RKO (cell line): Measurements from ENCODE around the gene ST8SIA4.
A peak's percentile ranks its signal among the peaks of the same experiment; 100 is the strongest.

Experiments
- DNase-seq: peaks from one replicate; pipeline ENCODE4 v3.0.0-alpha.2; 2016; ENCODE audit warnings: low spot score

Gene ST8SIA4

GRCh38 chr5:100867039-100867562 lies 36.0 kb downstream of the ST8SIA4 start:
- no peak for DNase-seq

- no peak for DNase-seq
Measured at GRCh38 chr5:100864931-100865330, 38.2 kb downstream of the ST8SIA4 start.

- DNase-seq = no peak
Measured at GRCh38 chr5:100863739-100864138, 39.3 kb downstream of the ST8SIA4 start.

GRCh38 chr5:100861148-100861547 lies 41.9 kb downstream of the ST8SIA4 start:
- DNase-seq = no peak

GRCh38 chr5:100860407-100860806 lies 42.7 kb downstream of the ST8SIA4 start:
- DNase-seq = no peak

- DNase-seq = no peak
Measured at GRCh38 chr5:100858987-100859545, 44.0 kb downstream of the ST8SIA4 start.

GRCh38 chr5:100856462-100856861 lies 46.6 kb downstream of the ST8SIA4 start:
- no peak for DNase-seq

GRCh38 chr5:100855937-100856430 lies 47.1 kb downstream of the ST8SIA4 start:
- no peak for DNase-seq

GRCh38 chr5:100855295-100855694 lies 47.8 kb downstream of the ST8SIA4 start:
- DNase-seq = no peak

GRCh38 chr5:100854591-100854990 lies 48.5 kb downstream of the ST8SIA4 start:
- DNase-seq = no peak

GRCh38 chr5:100853582-100853981 lies 49.5 kb downstream of the ST8SIA4 start:
- no peak for DNase-seq

GRCh38 chr5:100852988-100853449 lies 50.1 kb downstream of the ST8SIA4 start:
- DNase-seq = no peak

- DNase-seq = no peak
Measured at GRCh38 chr5:100852051-100852450, 51.0 kb downstream of the ST8SIA4 start.

GRCh38 chr5:100846772-100847171 lies 56.3 kb downstream of the ST8SIA4 start:
- no peak for DNase-seq

GRCh38 chr5:100842080-100842479 lies 61.0 kb downstream of the ST8SIA4 start:
- no peak for DNase-seq

- DNase-seq = peak; percentile 8
Measured at GRCh38 chr5:100841358-100842076, 61.6 kb downstream of the ST8SIA4 start.

- DNase-seq = no peak
Measured at GRCh38 chr5:100840789-100841188, 62.3 kb downstream of the ST8SIA4 start.

- DNase-seq = peak; percentile 19
Measured at GRCh38 chr5:100840370-100840769, 62.7 kb downstream of the ST8SIA4 start.

- DNase-seq = no peak
Measured at GRCh38 chr5:100838048-100838473, 65.0 kb downstream of the ST8SIA4 start.

GRCh38 chr5:100834519-100834918 lies 68.6 kb downstream of the ST8SIA4 start:
- no peak for DNase-seq

GRCh38 chr5:100832252-100833230 lies 70.5 kb downstream of the ST8SIA4 start:
- DNase-seq = no peak

GRCh38 chr5:100828898-100829356 lies 74.2 kb downstream of the ST8SIA4 start:
- no peak for DNase-seq
